ENCODE results near the gene LRP5.

DNA sequence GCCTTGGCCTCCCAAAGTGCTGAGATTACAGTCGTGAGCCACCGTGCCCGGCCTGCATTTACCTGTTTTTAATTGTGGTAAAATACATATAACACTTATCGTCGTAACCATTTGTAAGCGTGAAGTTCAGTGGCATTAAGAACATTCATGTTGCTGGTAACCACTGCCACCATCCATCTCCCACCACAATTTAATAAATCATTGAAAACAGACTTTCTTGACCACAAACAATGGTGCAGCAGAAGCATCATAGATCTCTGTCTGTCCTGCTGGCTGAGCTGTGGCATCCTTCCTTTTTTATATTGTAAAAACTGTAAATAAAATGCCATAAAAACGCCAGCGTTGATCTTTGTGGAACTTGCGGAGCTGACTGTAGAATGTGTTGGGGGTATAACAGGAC lies 24.3 kb downstream of the LRP5 start:
- no peak for TF ChIP-seq POLR2A (IDR thresholded peaks at IDR 0.05)
- TF ChIP-seq, protein P1, sequence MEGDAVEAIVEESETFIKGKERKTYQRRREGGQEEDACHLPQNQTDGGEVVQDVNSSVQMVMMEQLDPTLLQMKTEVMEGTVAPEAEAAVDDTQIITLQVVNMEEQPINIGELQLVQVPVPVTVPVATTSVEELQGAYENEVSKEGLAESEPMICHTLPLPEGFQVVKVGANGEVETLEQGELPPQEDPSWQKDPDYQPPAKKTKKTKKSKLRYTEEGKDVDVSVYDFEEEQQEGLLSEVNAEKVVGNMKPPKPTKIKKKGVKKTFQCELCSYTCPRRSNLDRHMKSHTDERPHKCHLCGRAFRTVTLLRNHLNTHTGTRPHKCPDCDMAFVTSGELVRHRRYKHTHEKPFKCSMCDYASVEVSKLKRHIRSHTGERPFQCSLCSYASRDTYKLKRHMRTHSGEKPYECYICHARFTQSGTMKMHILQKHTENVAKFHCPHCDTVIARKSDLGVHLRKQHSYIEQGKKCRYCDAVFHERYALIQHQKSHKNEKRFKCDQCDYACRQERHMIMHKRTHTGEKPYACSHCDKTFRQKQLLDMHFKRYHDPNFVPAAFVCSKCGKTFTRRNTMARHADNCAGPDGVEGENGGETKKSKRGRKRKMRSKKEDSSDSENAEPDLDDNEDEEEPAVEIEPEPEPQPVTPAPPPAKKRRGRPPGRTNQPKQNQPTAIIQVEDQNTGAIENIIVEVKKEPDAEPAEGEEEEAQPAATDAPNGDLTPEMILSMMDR (IDR thresholded peaks at IDR 0.05) = no peak
